ENCODE data around the gene MVK.

The MVK gene

GRCh38 chr12:109559200-109559505, 14.4 kb upstream of the MVK start:
- H3K9me2 ChIP-seq (replicated peaks; ENCODE audit: insufficient read depth, low read length) = no peaks in the 10 kb centered on the region
- no peak overlapping the region for H3K4me3 ChIP-seq (ENCODE audit: insufficient read depth, low read length, poor library complexity, severe bottlenecking)
- H3K27me3 ChIP-seq (ENCODE audit: low read length) = no peaks in the 10 kb centered on the region
- 0 out of 2 replicates have a peak, but pooled peaks cover 5% of the 10 kb centered on the region for H3K36me3 ChIP-seq (ENCODE audit: low read length)
- H3K79me2 ChIP-seq (ENCODE audit: insufficient read depth, low read length) = no peaks in the 10 kb centered on the region
- TF ChIP-seq, protein P1, sequence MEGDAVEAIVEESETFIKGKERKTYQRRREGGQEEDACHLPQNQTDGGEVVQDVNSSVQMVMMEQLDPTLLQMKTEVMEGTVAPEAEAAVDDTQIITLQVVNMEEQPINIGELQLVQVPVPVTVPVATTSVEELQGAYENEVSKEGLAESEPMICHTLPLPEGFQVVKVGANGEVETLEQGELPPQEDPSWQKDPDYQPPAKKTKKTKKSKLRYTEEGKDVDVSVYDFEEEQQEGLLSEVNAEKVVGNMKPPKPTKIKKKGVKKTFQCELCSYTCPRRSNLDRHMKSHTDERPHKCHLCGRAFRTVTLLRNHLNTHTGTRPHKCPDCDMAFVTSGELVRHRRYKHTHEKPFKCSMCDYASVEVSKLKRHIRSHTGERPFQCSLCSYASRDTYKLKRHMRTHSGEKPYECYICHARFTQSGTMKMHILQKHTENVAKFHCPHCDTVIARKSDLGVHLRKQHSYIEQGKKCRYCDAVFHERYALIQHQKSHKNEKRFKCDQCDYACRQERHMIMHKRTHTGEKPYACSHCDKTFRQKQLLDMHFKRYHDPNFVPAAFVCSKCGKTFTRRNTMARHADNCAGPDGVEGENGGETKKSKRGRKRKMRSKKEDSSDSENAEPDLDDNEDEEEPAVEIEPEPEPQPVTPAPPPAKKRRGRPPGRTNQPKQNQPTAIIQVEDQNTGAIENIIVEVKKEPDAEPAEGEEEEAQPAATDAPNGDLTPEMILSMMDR (IDR thresholded peaks at IDR 0.05; ENCODE audit: insufficient read depth, low read length, poor library complexity, severe bottlenecking) = no peak
- no peak for TF ChIP-seq EZH2phosphoT487 (conservative IDR thresholded peaks at IDR 0.05; ENCODE audit: low read length)
- no peak overlapping the region for H2AFZ ChIP-seq (ENCODE audit: low read depth, low read length, severe bottlenecking)
- H4K20me1 ChIP-seq (ENCODE audit: low read depth, low read length) = no peaks in the 10 kb centered on the region
- H3K9me3 ChIP-seq (ENCODE audit: insufficient read depth, low read length) = no peaks in the 10 kb centered on the region
- H3K27ac ChIP-seq (ENCODE audit: low read depth, low read length) = no peak overlapping the region
- H3K9ac ChIP-seq (ENCODE audit: low read length) = no peak overlapping the region
- no peaks in the 10 kb centered on the region for H3F3A ChIP-seq (ENCODE audit: insufficient read depth)
- no peak overlapping the region for H3K4me2 ChIP-seq (ENCODE audit: low read depth, low read length, poor library complexity, severe bottlenecking)

GRCh38 chr12:109559601-109560000, 14.0 kb upstream of the MVK start:
- Histone ChIP-seq H3K36me3 (ENCODE audit: low read length) (0 out of 2 replicates have a peak, but pooled peaks cover 5% of the 10 kb centered on the region), H2AFZ (ENCODE audit: low read depth, low read length, severe bottlenecking) (no peak overlapping the region), H3K4me3 (ENCODE audit: insufficient read depth, low read length, poor library complexity, severe bottlenecking) (no peak overlapping the region), H3K9ac (ENCODE audit: low read length) (no peak overlapping the region), H3K27ac (ENCODE audit: low read depth, low read length) (no peak overlapping the region), H3K9me3 (ENCODE audit: insufficient read depth, low read length) (no peaks in the 10 kb centered on the region), H4K20me1 (ENCODE audit: low read depth, low read length) (no peaks in the 10 kb centered on the region), H3K4me2 (ENCODE audit: low read depth, low read length, poor library complexity, severe bottlenecking) (no peak overlapping the region), H3K9me2 (replicated peaks; ENCODE audit: insufficient read depth, low read length) (no peaks in the 10 kb centered on the region), H3K27me3 (ENCODE audit: low read length) (no peaks in the 10 kb centered on the region), H3F3A (ENCODE audit: insufficient read depth) (no peaks in the 10 kb centered on the region), H3K79me2 (ENCODE audit: insufficient read depth, low read length) (no peaks in the 10 kb centered on the region)
- TF ChIP-seq, protein P1 (IDR thresholded peaks at IDR 0.05; ENCODE audit: insufficient read depth, low read length, poor library complexity, severe bottlenecking) = no peak
- TF ChIP-seq EZH2phosphoT487 (conservative IDR thresholded peaks at IDR 0.05; ENCODE audit: low read length) = no peak

DNA sequence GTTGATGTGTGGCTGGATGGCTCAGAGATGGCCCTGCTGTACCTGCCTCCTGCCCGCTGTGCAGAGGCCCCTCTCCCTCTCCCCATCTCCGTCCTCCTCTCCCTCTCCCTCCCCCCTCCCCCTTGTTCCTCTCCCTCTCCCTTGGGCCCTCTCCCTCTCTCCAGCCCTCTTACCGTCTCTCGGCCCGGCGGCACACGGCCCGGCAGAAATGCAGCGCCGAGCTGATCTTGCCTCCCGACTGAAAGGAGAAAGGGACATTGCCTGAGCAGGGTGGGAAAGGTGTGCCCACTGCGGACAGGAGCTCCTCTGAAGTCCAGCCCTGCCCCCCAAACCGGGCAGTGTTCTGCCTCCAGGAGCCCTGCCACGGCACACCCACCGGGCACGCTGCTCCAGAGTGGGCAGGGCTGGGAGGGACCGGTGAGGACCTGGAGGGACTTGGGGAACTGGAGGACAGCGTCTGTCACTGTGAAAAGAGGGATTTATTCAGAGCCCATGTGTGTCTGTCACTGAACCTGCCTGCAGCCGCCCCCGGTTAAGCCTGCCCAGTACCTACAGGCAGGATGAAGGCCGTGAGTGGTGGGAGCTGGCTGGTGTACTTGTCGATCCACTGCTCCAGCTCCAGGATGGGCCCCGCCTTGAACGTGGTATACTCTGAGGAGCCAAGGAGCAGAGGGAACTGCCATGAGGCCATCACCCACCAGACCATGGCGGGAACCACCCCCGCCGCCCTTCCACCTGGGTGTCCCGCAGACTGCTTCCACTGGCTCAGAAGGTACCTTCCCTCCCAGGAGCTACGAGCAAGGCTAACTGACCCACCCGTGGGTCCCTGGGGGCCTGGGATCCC, 12.5 kb upstream of the MVK start:
- H3K9me2 ChIP-seq (replicated peaks; ENCODE audit: insufficient read depth, low read length) = no peaks in the 10 kb centered on the region
- no peaks in the 10 kb centered on the region for H3K9me3 ChIP-seq (ENCODE audit: insufficient read depth, low read length)
- no peaks in the 10 kb centered on the region for H3F3A ChIP-seq (ENCODE audit: insufficient read depth)
- 0 out of 2 replicates have a peak, but pooled peaks cover 5% of the 10 kb centered on the region for H3K36me3 ChIP-seq (ENCODE audit: low read length)
- H4K20me1 ChIP-seq (ENCODE audit: low read depth, low read length) = no peaks in the 10 kb centered on the region
- H3K4me3 ChIP-seq (ENCODE audit: insufficient read depth, low read length, poor library complexity, severe bottlenecking) = no peak overlapping the region
- TF ChIP-seq EZH2phosphoT487 (conservative IDR thresholded peaks at IDR 0.05; ENCODE audit: low read length) = no peak
- TF ChIP-seq, protein P1 (IDR thresholded peaks at IDR 0.05; ENCODE audit: insufficient read depth, low read length, poor library complexity, severe bottlenecking) = no peak
- no peaks in the 10 kb centered on the region for H3K27me3 ChIP-seq (ENCODE audit: low read length)
- H3K9ac ChIP-seq (ENCODE audit: low read length) = no peak overlapping the region
- H3K79me2 ChIP-seq (ENCODE audit: insufficient read depth, low read length) = no peaks in the 10 kb centered on the region
- H3K4me2 ChIP-seq (ENCODE audit: low read depth, low read length, poor library complexity, severe bottlenecking) = no peak overlapping the region
- H2AFZ ChIP-seq (ENCODE audit: low read depth, low read length, severe bottlenecking) = no peak overlapping the region
- no peak overlapping the region for H3K27ac ChIP-seq (ENCODE audit: low read depth, low read length)
